K562 (cell line): ENCODE data around the gene GRB14. TPM values are rescaled to one million over a fixed set of nuclear protein-coding genes. Genes with fewer than 3 reads are reported as not detected.

ENCODE experiments used
- CEBPG ChIP-seq, 3 experiments: fragments of 200-800 bp in 1 of 3; sonication (Bioruptor generic) in 1 of 3; sonication (generic) in 1 of 3; formaldehyde crosslinking in 1 of 3; IDR thresholded peaks in 2 of 3; conservative IDR thresholded peaks in 1 of 3; 2 replicates each; pipeline versions ENCODE4 v1.6.1 to v1.8.0; 2016 to 2022; ENCODE audit warnings: missing compliant biosample characterization in 2 of 3, missing genetic modification characterization in 2 of 3, mild to moderate bottlenecking in 1 of 3, missing genetic modification reagents in 1 of 3
- CTBP1 ChIP-seq: fragments of 450-650 bp; IDR thresholded peaks from 2 replicates; pipeline ENCODE4 v1.6.1; 2016; ENCODE audit warnings: borderline replicate concordance
- HDGF ChIP-seq: fragments of 450-650 bp; IDR thresholded peaks from 2 replicates; pipeline ENCODE4 v1.6.1; 2016
- RFX5 ChIP-seq: IDR thresholded peaks from 2 replicates; pipeline ENCODE4 v1.6.1; 2011; ENCODE audit warnings: low read depth, mild to moderate bottlenecking, improper control_type of control experiment, low read length
- RNF2 ChIP-seq: sonication (generic); IDR thresholded peaks from 2 replicates; pipeline ENCODE4 v1.6.1; 2016
- TBP ChIP-seq: optimal IDR thresholded peaks from 2 replicates; pipeline ENCODE3; 2011; ENCODE audit warnings: low read depth, low read length, improper control_type of control experiment
- ZC3H11A ChIP-seq: IDR thresholded peaks from 2 replicates; pipeline ENCODE4 v1.6.1; 2012; ENCODE audit warnings: low read depth, low read length, improper control_type of control experiment
- ZFP1 ChIP-seq: fragments of 450-650 bp; formaldehyde crosslinking; IDR thresholded peaks from 2 replicates; pipeline ENCODE4 v1.4.0; 2020; ENCODE audit warnings: mild to moderate bottlenecking, mixed read lengths
- ZFP30 ChIP-seq: fragments of 250-450 bp; sonication (Bioruptor Pico); IDR thresholded peaks from 2 replicates; pipeline ENCODE4 v1.8.0; 2022; ENCODE audit warnings: moderate library complexity, mild to moderate bottlenecking, inconsistent platforms, borderline replicate concordance
- polyA plus RNA-seq, 8 experiments: library from polyadenylated mRNA; depleted of rRNA in 4 of 8; stranded (reverse) in 5 of 8; unstranded in 3 of 8; fragments of >200 nt; fragmentation: Nextera tagmentation in 2 of 8; fragmentation: Illumina TruSeq in 1 of 8; extraction: Ambion mirVana in 2 of 8; extraction: Trizol in 1 of 8; gene quantifications; 2 replicates each; pipeline versions ENCODE4 v1.2.1 to v1.2.3, GENCODE V29; 2011 to 2014; ENCODE audit warnings: inconsistent platforms in 1 of 8, missing spikeins in 1 of 8
- total RNA-seq, 7 experiments: library from RNA; depleted of rRNA in 6 of 7; stranded (reverse); fragments of >200 nt in 6 of 7; fragmentation: Illumina TruSeq in 2 of 7; extraction: Trizol in 2 of 7; gene quantifications; 2 replicates each; pipeline versions ENCODE4 v1.2.1 to v1.2.3, GENCODE V29; 2011 to 2021; ENCODE audit warnings: low replicate concordance in 1 of 7
- TF ChIP-seq, protein P1 (sequence below): IDR thresholded peaks from 2 replicates; pipeline ENCODE4 v1.6.1; 2014; ENCODE audit warnings: antibody characterized with exemption
- TF ChIP-seq, protein P2 (sequence below): fragments of 250-450 bp; sonication (Bioruptor Pico); IDR thresholded peaks from 2 replicates; pipeline ENCODE4 v1.5.0; 2021
- TF ChIP-seq, protein P3 (sequence below): fragments of 200-800 bp; sonication (Bioruptor generic); IDR thresholded peaks from 2 replicates; pipeline ENCODE4 v1.6.1; 2017; ENCODE audit warnings: missing genetic modification characterization, missing compliant biosample characterization
- TF ChIP-seq, protein P4 (sequence below), 2 experiments: IDR thresholded peaks; 2 replicates each; pipeline ENCODE4 v1.6.1; 2012; ENCODE audit warnings: improper control_type of control experiment in 2 of 2, low read depth in 2 of 2, low read length in 2 of 2, borderline replicate concordance in 1 of 2
- TF ChIP-seq, protein P5 (sequence below), 2 experiments: fragments of 450-650 bp; conservative IDR thresholded peaks; 2 replicates each; pipeline ENCODE4 v1.6.1; 2017; ENCODE audit warnings: mild to moderate bottlenecking in 2 of 2, moderate library complexity in 2 of 2
- TF ChIP-seq, protein P6 (sequence below), 3 experiments: IDR thresholded peaks in 2 of 3; conservative IDR thresholded peaks in 1 of 3; 2 replicates each; pipeline ENCODE4 v1.5.1; 2011 to 2012; ENCODE audit warnings: low read length in 3 of 3, mild to moderate bottlenecking in 3 of 3, control low read depth in 2 of 3, improper control_type of control experiment in 1 of 3, inconsistent platforms in 1 of 3, low read depth in 1 of 3, mixed read lengths in 1 of 3, moderate library complexity in 1 of 3; ENCODE audit not compliant: insufficient read depth in 2 of 3
- TF ChIP-seq, protein P7 (sequence below): sonication (generic); formaldehyde crosslinking; IDR thresholded peaks from 2 replicates; pipeline ENCODE4 v1.8.0; 2022; ENCODE audit warnings: mild to moderate bottlenecking, low read depth, missing genetic modification reagents

GRB14 gene
- total and polyA plus RNA-seq, 9 of the 15 experiments (the other 6 are each of a cell fraction or from before 2014, with no cell fraction given), result not detected

DNA sequence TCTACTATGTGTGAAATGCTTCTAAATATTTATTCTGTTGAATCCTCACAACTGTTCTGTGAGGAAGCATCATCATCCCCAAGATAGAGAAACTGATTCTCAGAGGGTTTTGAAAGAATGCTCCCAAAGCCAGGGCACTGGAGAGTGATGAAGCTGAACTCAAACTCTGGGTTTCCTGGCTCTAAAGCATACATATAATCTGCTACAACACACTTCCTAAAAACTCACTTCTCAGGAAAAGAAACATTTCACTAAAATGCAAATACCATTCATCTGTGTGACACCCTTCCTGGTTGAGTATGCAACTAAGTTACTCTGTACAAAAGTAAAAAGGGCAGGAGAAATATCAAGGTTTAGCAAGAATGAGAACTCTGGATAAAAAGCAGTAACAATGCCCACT lies 58.6 kb downstream of the GRB14 start (continued):
- TF ChIP-seq, protein P1, sequence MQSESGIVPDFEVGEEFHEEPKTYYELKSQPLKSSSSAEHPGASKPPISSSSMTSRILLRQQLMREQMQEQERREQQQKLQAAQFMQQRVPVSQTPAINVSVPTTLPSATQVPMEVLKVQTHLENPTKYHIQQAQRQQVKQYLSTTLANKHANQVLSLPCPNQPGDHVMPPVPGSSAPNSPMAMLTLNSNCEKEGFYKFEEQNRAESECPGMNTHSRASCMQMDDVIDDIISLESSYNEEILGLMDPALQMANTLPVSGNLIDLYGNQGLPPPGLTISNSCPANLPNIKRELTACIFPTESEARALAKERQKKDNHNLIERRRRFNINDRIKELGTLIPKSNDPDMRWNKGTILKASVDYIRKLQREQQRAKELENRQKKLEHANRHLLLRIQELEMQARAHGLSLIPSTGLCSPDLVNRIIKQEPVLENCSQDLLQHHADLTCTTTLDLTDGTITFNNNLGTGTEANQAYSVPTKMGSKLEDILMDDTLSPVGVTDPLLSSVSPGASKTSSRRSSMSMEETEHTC, result no peak
- TF ChIP-seq ZFP1 (CRISPR knock-in tag) (no peak), RFX5 (no peak), ZFP30 (CRISPR knock-in tag) (no peak), CTBP1 (no peak), HDGF (no peak), CEBPG (CRISPR knock-in tag; IDR thresholded peaks at IDR 0.05) (no peak), CEBPG (tag; conservative IDR thresholded peaks at IDR 0.05 in 1 of 2, IDR thresholded peaks at IDR 0.05 in 1 of 2) (no peak), ZC3H11A (no peak), RNF2 (no peak), TBP (no peak)
- TF ChIP-seq, protein P2, sequence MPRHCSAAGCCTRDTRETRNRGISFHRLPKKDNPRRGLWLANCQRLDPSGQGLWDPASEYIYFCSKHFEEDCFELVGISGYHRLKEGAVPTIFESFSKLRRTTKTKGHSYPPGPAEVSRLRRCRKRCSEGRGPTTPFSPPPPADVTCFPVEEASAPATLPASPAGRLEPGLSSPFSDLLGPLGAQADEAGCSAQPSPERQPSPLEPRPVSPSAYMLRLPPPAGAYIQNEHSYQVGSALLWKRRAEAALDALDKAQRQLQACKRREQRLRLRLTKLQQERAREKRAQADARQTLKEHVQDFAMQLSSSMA (CRISPR knock-in tag), result no peak
- TF ChIP-seq, protein P3, sequence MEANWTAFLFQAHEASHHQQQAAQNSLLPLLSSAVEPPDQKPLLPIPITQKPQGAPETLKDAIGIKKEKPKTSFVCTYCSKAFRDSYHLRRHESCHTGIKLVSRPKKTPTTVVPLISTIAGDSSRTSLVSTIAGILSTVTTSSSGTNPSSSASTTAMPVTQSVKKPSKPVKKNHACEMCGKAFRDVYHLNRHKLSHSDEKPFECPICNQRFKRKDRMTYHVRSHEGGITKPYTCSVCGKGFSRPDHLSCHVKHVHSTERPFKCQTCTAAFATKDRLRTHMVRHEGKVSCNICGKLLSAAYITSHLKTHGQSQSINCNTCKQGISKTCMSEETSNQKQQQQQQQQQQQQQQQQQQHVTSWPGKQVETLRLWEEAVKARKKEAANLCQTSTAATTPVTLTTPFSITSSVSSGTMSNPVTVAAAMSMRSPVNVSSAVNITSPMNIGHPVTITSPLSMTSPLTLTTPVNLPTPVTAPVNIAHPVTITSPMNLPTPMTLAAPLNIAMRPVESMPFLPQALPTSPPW (CRISPR knock-in tag), result no peak
- TF ChIP-seq, protein P4, sequence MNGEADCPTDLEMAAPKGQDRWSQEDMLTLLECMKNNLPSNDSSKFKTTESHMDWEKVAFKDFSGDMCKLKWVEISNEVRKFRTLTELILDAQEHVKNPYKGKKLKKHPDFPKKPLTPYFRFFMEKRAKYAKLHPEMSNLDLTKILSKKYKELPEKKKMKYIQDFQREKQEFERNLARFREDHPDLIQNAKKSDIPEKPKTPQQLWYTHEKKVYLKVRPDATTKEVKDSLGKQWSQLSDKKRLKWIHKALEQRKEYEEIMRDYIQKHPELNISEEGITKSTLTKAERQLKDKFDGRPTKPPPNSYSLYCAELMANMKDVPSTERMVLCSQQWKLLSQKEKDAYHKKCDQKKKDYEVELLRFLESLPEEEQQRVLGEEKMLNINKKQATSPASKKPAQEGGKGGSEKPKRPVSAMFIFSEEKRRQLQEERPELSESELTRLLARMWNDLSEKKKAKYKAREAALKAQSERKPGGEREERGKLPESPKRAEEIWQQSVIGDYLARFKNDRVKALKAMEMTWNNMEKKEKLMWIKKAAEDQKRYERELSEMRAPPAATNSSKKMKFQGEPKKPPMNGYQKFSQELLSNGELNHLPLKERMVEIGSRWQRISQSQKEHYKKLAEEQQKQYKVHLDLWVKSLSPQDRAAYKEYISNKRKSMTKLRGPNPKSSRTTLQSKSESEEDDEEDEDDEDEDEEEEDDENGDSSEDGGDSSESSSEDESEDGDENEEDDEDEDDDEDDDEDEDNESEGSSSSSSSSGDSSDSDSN (IDR thresholded peaks at IDR 0.05; ENCODE audit: borderline replicate concordance in 1 of 2, low read depth in 2 of 2, low read length in 2 of 2), result no peak
- TF ChIP-seq, protein P5, sequence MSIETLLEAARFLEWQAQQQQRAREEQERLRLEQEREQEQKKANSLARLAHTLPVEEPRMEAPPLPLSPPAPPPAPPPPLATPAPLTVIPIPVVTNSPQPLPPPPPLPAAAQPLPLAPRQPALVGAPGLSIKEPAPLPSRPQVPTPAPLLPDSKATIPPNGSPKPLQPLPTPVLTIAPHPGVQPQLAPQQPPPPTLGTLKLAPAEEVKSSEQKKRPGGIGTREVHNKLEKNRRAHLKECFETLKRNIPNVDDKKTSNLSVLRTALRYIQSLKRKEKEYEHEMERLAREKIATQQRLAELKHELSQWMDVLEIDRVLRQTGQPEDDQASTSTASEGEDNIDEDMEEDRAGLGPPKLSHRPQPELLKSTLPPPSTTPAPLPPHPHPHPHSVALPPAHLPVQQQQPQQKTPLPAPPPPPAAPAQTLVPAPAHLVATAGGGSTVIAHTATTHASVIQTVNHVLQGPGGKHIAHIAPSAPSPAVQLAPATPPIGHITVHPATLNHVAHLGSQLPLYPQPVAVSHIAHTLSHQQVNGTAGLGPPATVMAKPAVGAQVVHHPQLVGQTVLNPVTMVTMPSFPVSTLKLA (conservative IDR thresholded peaks at IDR 0.05), result no peak
- TF ChIP-seq, protein P6, sequence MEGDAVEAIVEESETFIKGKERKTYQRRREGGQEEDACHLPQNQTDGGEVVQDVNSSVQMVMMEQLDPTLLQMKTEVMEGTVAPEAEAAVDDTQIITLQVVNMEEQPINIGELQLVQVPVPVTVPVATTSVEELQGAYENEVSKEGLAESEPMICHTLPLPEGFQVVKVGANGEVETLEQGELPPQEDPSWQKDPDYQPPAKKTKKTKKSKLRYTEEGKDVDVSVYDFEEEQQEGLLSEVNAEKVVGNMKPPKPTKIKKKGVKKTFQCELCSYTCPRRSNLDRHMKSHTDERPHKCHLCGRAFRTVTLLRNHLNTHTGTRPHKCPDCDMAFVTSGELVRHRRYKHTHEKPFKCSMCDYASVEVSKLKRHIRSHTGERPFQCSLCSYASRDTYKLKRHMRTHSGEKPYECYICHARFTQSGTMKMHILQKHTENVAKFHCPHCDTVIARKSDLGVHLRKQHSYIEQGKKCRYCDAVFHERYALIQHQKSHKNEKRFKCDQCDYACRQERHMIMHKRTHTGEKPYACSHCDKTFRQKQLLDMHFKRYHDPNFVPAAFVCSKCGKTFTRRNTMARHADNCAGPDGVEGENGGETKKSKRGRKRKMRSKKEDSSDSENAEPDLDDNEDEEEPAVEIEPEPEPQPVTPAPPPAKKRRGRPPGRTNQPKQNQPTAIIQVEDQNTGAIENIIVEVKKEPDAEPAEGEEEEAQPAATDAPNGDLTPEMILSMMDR (IDR thresholded peaks at IDR 0.05 in 2 of 3, conservative IDR thresholded peaks at IDR 0.05 in 1 of 3; ENCODE audit: insufficient read depth in 2 of 3, low read depth in 1 of 3, low read length in 3 of 3), result no peak
- TF ChIP-seq, protein P7, sequence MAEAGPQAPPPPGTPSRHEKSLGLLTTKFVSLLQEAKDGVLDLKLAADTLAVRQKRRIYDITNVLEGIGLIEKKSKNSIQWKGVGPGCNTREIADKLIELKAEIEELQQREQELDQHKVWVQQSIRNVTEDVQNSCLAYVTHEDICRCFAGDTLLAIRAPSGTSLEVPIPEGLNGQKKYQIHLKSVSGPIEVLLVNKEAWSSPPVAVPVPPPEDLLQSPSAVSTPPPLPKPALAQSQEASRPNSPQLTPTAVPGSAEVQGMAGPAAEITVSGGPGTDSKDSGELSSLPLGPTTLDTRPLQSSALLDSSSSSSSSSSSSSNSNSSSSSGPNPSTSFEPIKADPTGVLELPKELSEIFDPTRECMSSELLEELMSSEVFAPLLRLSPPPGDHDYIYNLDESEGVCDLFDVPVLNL (CRISPR knock-in tag), result no peak
